Activated gamma-delta T cell treated with anti-CD3 and anti-CD28 coated beads, Interleukin-2, amount 50 U/mL, for 16 hours (primary cell): Measurements from ENCODE around the gene RGL2.
"Not testable (repeated sequence)": the region's sequence is repeated elsewhere in the genome, so short reads cannot be mapped to it uniquely, and the experiment has no call there.

ENCODE experiments used
- DNase-seq: peaks from one replicate; pipeline ENCODE4 v3.0.0-alpha.2; 2020; ENCODE audit warnings: low read depth

RGL2 gene

DNA sequence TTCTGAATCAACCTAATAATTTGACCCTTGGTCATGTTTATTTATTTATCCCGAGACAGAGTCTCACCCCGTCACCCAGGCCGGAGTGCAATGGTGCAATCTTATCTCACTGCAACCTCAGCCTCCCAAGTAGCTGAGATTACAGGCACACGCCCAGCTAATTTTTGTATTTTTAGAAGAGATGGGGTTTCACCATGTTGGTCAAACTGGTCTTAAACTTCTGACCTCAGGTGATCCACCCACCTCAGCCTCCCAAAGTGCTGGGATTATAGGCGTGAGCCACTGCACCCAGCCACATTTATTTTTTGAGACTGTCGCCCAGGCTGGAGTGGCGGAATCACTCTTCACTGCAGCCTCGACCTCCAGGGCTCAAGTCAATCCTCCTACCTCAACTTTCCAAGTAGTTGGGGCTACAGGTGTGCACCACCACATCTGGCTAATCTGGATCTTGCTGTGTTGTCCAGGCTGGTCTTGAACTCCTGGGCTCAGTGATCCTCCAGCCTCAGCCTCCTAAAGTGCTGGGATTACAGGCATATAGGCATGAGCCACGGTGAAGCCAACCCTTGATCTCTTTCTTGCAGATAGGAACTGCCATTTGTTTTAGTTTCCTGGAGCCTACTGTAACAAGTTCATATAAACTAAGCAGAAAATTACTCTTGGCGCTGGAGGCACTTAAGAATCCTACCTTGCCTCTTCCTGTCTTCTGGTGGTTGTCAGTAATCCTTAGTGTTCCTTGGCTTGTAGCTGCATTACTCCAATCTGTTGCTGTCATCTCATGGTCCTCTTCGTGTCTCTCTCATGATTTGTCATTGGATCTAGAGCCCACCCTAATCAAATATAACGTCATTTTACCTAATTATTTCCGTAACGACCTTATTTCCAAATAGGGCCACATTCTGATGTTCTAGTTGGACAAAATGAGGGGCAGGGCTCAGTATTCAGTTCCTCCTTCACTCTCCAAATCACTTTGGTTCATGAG lies 24.5 kb downstream of the RGL2 start:
- no peak for DNase-seq

DNA sequence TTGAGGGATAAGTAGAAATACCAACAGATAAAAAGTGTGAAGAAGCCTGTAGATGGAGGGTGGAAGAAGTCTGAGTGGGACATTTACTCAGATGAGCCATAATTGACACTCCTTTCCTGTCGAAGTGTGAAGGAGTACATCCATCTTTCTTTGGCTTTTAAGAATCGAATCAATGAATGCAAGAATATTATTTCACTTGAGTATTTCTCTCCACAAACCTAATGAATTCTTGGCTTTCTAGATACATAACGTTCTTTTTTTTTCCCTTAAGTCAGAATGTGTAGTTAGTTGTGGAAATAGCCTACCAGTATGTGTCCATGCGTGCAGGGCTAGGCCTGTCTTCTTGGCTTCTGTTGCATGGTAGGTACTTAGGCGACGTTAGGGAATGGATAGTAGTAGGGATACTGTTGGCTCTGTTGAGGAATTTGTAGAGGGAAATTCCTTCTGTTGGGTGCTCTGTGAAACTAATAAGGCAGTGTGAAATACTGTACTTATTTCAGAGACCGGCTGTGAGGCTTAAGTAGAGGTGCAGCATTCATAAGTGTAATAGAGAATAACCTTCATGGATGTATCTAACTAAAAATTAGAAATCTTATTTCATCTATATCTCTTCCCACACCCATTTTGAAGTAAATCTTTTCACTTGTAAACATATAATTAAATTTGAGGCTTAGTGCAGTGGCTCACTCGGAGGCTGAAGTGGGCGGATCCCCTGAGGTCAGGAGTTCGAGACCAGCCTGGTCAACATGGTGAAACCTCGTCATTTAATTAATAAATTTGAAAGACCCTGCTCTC lies 25.4 kb downstream of the RGL2 start:
- no peak for DNase-seq

DNA sequence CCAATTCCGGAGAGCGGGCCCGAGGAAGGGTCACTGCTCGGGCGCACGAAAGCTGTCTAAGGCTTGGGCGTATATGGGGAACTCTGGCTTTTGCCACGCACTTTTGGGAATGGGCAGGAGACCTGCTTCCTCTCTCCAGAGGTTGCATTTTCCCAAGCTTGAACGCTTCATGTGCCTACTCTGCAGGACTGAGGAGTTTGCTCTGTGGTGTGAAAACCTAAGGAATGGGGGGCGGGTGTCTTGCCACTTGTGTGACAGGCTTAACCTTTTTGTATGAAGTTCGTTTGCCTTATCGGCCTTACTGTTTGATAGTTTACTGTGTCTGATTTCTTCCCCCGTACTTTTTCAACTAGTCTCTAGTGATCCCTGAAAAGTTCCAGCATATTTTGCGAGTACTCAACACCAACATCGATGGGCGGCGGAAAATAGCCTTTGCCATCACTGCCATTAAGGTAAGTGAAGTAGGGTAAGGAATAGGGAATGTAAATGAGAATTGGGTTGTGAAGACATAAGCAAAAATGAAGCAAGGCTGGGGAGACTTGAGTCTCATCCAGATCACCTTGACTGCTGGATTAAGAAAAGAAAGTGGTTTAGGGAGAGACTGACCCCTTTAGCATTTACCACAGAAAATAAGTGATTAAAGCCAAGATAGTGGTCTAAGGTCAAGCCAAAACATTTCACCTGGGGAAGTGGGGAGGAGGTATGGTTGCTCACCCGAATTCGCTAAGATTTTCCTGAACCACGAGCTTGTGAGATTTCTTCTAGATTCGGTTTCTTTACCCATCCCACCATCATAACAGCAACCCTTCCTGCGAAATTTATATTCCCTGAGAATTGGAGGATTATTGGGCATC lies 26.2 kb downstream of the RGL2 start:
- DNase-seq: no peak

DNA sequence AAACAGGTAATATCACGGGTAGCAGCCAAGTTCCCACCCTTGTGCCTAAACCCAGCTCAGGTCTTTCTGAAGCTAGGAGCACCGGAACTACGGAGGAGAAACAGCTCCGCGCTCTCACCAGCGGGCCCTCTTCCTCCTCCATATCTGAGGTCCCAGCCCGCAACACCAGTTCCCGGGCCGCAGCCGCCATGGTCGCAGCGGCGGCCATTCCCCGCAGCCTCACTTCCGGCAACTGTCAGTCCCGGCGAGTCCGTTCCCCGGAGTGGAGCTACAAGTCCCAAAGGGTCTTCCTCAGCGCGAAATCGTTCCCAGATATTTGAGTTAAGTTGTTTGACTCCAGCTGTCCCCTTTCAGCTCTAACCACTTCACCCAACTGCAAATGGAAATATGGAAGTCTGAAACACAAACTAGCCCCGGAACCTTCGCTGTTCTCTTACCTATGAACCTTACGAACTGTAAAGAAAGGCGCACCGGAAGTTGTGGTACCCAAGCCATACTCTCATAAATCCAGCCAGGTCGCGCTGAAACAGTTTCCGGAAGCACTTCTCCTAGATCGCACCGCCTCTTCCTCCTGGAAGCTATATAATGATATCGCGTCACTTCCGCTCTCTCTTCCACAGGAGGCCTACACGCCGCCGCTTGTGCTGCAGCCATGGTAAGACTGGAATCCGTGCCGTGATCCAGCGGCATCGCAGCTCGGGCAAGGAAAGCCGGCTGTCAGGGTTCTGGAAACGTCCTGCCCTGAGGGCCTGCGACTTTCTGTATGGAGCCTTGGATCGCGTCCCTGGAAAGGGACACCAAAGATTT lies 27.1 kb downstream of the RGL2 start, which contains the start of the genes RPS18 and VPS52:
TSS of gene RPS18 (plus strand) at position 608 of the 807 bp plus-strand sequence. CDS start at position 653, 45 bp downstream.
TSS of gene VPS52 (minus strand) at position 409 of the 807 bp plus-strand sequence. CDS start at position 208, 201 bp downstream.
- peak; percentile 84 for DNase-seq

DNA sequence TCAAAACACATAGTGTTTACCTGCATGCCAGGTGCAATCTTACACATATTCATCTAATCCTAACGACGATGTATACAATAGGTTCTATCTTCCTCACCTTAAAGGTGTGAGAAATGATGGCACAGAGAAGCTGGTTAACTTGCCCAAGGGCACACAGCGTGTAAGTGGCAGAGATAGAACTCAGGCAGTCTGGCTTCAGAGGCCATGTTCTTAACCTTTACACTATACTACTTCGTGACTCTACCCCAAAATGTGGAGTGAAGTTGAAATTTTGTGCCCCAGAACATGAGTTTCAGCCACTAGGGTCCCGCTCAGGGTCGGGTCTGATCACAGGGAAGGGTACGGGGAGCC lies 27.6 kb downstream of the RGL2 start:
- no peak for DNase-seq

DNA sequence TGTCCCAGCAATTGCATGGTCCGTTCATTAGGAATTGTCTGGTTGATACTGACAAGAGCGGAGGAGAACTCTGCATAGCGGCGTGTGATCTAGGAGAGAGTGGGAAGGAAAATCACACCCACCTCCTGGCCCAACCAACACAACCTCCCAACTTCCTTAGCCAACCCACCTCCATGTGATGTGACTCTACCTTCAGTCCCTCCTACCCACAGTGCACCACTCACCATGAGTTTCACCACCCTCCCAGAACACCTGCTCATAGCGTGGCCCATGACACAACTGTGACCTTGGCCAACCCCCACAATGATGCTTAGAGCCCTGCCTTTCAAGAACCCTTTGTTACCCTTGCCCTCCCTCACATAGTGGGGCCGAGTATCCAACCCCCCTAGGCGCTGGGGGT lies 34.7 kb downstream of the RGL2 start:
- DNase-seq: no peak

DNA sequence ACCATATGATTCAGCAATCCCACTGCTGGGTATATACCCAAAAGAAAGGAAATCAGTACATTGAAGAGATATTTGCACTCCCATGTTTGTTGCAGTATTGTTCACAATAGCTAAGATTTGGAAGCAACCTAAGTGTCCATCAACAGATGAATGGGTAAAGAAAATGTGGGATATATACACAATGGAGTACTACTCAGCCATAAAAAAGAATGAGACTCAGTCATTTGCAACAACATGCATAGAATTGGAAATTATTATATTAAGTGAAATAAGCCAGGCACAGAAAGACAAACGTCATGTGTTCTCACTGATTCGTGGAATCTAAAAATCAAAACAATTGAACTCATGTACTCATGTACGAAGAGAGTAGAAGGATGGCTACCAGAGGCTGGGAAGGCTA lies 36.3 kb downstream of the RGL2 start:
- DNase-seq: not testable (repeated sequence)

DNA sequence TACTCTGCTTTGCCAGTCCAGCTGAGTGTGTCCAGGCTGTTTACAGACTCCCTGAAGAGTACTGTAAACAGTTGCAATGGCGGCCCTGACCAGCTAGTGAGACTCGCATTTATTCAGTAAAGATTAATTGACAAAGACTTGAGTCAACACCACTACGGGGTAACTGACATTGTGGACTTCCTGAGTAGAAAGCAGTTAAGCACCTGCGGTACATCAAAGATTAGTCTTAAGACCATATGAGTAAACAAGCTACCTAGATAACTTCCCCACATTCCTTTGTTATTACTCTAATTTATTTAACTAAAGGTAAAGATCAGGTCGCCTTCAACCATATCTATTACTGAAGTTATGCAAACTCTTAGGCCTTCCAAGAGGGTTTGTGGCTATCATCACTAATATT lies 39.7 kb downstream of the RGL2 start:
- DNase-seq: no peak

DNA sequence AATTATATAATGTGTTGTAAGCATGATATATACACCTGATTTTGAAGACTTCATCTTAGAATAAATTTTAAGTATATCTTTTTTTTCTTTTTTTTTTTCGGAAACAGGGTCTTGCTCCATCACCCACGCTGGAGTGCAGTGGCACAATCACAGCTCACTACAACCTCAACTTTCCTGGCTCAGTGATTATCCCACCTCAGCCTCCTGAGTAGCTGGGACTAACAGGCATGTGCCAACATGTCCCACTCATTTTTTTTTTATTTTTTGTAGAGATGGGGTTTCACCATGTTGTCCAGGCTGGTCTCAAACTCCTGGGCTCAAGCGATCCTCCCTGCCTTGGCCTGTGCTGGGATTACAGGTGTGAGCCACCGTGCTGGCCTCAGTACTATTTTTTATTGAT lies 44.2 kb downstream of the RGL2 start:
- no peak for DNase-seq

DNA sequence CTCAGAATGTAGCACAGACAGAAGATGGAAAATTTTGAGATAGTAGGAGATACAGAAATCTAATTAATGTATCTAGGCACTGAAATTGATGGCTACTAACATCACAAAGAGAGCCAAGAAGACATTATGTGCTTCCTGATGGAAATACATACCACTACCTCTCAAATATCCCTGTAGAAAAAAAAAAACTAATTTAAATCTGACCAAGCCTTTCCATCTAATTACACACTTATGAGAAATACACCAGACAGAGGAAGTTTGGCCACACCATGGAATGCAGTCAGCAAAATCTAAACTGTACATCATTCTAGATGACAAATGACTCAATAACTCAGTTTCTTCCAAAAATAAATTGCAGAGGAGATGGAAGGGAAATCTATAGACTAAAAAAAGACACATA lies 46.0 kb downstream of the RGL2 start:
- no peak for DNase-seq

DNA sequence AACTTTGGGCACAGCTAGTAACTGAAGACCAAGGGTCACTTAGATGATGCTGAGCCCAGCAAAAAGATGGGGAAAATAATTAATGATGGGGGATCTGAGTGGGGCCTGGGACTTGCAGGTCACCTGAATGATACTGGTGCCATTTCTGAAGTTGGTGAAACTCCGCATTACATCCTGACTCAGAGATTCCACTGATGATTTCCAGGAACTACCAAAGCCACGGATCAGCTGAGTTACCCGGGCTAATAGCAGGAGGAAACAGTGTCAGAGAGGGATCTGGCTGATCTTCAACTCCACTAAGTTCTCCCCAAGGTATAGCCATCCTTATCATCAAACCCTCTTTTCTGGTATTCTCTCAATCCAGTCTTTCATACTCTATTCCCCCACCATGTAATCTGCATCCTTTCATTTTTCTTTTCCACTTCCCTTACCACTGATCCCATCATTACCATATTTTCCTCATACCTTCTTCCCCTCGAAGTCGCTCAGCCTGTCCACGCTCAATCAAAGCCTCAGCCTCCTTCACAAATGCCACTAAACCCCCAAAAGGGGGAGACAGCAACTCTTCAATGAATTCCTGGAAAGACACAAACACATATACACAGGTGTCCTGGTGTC lies 47.2 kb downstream of the RGL2 start:
- no peak for DNase-seq

DNA sequence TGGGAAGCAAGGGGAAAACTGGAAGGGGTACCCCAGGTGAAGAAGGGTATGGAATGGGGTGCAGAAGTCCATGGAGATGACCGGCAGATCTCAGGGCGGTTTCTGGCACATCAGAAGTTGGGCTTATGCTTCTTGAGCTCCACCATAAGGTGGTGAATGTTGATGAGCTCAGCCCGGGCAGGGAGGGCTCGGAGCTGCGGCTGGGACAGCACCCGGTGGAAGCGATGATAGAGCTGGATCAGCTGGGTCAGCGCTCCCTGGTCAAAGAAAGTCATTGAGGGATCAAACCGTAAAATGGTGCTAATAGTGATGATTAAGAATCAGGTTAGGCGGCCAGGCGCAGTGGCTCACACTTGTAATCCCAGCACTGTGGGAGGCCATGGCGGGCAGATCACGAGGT lies 48.0 kb downstream of the RGL2 start:
- DNase-seq: no peak

DNA sequence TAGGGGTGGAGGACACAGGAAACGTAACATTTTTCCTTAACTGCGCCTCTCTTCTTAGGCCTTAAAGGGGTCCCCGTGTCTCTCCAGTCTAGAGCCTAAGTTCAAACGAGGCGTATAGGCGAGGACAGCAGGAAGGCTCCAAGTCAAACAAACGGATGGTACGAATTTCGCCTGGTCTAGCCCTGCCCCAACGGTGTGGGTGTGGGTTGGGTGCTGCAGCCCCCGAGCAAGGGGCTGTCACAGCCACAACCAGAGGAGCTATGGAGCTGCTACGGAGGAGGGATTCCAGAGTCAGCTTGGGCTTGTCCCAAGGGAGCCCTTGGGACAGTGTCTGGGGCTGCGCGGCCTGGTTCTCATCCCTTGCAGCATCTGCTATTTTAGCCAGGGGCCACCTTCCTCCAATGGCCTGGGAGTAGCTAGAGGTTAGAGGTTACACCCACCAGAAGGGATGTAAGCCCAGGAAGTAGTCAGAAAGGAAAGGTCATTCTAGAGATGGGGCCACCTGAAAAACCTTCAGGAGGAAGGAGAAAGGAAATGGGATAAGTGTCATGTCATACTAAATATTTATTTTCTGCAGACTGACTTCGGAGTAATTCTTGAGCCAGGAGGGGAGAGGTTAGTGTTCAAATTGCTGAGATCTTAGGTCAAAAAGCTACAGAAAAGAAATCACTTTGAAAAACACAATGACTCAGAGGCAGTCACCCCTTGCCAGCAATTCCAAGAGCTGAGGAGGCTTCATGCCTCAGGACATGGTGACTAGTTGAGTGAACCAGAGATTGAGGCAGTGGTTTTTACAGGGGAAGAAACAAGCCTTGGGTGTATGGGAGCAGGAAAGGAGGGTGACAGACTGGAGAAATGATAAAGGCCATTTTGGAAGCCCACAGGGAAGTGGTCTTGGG lies 48.8 kb downstream of the RGL2 start:
- DNase-seq: no peak

DNA sequence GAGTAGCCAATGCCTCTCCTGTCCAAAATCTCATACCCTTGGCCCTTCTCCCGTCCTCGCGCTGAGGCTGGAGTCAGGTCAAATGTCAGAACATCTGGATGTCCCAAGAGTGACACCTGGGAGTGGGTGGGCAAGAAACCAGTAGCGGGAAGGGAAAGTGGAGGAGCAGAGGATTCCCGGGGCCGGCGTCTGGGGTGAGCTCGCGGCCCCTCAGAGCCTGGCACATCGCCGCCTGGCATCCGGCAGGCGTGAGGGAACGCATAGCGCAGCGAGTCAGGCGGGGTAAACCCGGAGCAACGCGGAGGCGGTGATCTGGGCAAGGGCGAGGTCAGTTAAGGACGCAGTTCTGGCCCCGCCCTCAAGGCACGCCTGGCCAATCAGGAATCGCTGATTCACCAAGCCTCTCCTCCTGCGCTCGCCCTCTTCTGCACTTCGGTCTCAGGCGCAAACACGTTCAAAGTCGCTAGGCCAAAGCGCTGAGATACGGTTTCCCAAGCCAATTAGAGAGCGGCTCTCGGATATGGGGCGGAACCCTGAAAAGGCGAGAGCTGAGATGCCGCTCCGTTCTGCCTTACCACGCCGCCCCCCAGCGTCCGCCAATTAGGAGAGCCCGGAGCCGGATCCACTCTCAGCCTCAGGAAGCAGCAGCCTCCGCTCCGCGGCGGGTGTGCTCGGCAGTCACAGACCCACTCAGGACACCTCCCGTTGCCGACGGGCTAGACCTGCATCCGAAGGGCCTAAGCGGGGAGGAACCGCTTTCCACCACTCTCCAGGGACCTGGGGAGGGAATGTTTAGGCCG lies 49.6 kb downstream of the RGL2 start:
- DNase-seq: peak; percentile 90

DNA sequence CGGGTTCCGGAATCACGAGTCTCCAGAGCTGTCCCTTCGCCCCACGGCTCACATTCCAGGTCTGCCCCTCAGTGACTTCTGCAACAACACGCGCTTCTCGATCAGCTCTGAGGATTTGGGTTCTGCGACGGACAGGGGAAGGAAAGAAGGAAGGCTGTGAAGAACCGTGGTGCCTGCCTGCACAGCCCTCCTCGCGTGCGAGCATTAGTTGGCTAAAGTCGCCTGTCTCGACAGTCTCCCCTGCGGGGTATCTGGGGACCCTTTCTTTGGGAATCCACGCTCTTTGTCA lies 50.2 kb downstream of the RGL2 start:
- no peak for DNase-seq

DNA sequence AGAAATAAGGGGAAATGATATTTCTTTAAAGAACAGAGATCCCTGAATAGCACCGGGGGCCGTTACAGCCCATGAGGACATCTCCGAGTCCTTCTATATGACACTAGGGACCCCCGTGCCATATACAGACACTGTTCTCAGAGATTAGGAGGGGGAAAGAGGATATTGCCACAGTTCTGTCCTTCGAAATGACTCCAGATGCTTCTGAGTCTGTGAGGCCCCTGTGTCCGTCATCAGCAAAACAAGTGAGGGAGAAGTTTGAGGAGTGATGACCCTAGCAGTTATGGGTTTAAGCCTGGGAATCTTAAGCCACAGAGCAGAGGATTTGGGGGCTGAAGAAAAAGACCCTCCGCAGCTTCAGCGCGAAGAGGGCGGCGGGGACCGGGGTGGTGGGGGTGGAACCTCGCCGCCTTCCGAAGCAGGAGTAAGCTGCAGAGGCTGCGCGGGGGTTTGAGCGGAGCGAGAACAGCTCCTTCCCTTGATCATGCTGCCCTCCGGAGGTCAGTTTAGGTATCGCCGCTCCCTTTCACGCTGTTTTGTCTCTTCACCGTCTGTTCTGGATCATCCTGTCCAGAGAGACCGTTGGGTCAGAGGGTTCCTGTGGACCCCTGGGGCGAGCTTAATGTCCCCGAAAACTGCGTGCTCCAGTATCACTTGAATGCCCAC lies 50.6 kb downstream of the RGL2 start:
- peak; percentile 90 for DNase-seq

DNA sequence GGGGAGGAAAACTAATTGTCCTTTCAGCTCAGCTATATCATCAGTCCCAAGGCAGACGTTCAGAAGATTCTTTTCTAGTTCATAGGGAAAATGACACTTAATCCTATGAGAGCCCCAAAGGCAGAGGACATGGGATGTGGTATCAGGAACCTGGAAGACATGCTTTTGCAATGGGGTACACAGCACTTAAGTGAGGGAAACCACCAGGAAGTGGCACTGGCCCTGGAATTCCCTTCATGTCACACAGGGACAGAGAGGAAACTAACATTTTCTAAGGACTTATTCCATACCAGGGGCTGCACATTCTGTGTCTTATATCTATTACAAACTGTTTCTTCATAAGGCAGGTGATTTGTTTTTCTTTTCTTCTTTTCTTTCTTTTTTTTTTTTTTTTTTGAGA lies 55.3 kb downstream of the RGL2 start:
- no peak for DNase-seq

DNA sequence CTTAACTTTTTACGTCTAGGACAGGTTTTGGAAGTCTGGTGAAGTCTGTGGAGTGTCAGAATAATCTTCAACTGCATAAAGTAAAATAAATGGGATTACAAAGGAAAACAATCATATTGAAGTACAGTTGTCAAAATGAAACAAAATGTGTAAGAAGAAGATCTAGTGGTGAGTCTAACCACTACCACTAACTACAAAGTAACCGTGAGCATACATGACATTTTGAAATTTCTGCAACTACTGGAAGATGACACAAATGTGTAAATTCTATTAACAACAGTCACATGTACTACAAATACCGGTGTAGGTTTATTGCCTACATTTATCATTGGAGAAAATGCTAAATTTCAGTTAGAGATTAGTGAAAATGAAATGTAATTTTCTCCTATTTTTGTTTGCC lies 56.8 kb downstream of the RGL2 start:
- DNase-seq: no peak
